Astrocyte of the hippocampus (primary cell): Measurements from ENCODE around the gene LYPD6B.

Experiments used
- DNase-seq: peaks from one replicate; pipeline ENCODE4 v3.0.0; 2011; ENCODE audit warnings: low read depth, low spot score

LYPD6B gene

GRCh38 chr2:149041482-149041881 lies 3.0 kb downstream of the LYPD6B start:
- no peak for DNase-seq

- DNase-seq = no peak
Observed at GRCh38 chr2:149042881-149043280, 4.4 kb downstream of the LYPD6B start.

GRCh38 chr2:149044500-149044899 lies 6.0 kb downstream of the LYPD6B start:
- no peak for DNase-seq

GRCh38 chr2:149047118-149047517 lies 8.6 kb downstream of the LYPD6B start:
- no peak for DNase-seq

GRCh38 chr2:149049142-149049541 lies 10.6 kb downstream of the LYPD6B start:
- DNase-seq = no peak

- peak; percentile 27 for DNase-seq
Observed at GRCh38 chr2:149050188-149050587, 11.7 kb downstream of the LYPD6B start.

- DNase-seq = no peak
Observed at GRCh38 chr2:149055751-149056150, 17.3 kb downstream of the LYPD6B start.

GRCh38 chr2:149056541-149057255 lies 18.2 kb downstream of the LYPD6B start:
- no peak for DNase-seq

GRCh38 chr2:149057401-149057800 lies 18.9 kb downstream of the LYPD6B start:
- no peak for DNase-seq

- DNase-seq = no peak
Observed at GRCh38 chr2:149058936-149059335, 20.4 kb downstream of the LYPD6B start.

- DNase-seq = no peak
Observed at GRCh38 chr2:149059822-149060221, 21.3 kb downstream of the LYPD6B start.

GRCh38 chr2:149061133-149061745 lies 22.7 kb downstream of the LYPD6B start:
- DNase-seq = no peak

GRCh38 chr2:149062531-149062930 lies 24.0 kb downstream of the LYPD6B start:
- no peak for DNase-seq

- no peak for DNase-seq
Observed at GRCh38 chr2:149063177-149063576, 24.7 kb downstream of the LYPD6B start.

- DNase-seq = no peak
Observed at GRCh38 chr2:149064365-149064841, 25.9 kb downstream of the LYPD6B start.

GRCh38 chr2:149064856-149065630 lies 26.5 kb downstream of the LYPD6B start:
- peak; percentile 56 for DNase-seq

GRCh38 chr2:149068225-149068995 lies 29.9 kb downstream of the LYPD6B start:
- no peak for DNase-seq

GRCh38 chr2:149068996-149069888 lies 30.7 kb downstream of the LYPD6B start:
- peak; percentile 82 for DNase-seq

GRCh38 chr2:149070681-149071320 lies 32.3 kb downstream of the LYPD6B start:
- DNase-seq = no peak

GRCh38 chr2:149075105-149075504 lies 36.6 kb downstream of the LYPD6B start:
- no peak for DNase-seq
